Mucosa of gallbladder (tissue), 1 donor: ENCODE measurements around the gene TSEN54. TPM values are rescaled to one million over a fixed set of nuclear protein-coding genes. Genes with fewer than 3 reads are reported as not detected.

Experiments used
- DNase-seq: peaks from one replicate; pipeline ENCODE4 v3.0.0-alpha.2; 2020; ENCODE audit warnings: low spot score
- total RNA-seq: library from RNA; stranded (reverse); gene quantifications from one replicate; pipeline ENCODE4 v1.2.1, GENCODE V29; 2021
- donor health status: DM: no; HTN: no; CAD: no.

The TSEN54 gene
- total RNA-seq, 1 donor from 2014 or later = 158 TPM

DNA sequence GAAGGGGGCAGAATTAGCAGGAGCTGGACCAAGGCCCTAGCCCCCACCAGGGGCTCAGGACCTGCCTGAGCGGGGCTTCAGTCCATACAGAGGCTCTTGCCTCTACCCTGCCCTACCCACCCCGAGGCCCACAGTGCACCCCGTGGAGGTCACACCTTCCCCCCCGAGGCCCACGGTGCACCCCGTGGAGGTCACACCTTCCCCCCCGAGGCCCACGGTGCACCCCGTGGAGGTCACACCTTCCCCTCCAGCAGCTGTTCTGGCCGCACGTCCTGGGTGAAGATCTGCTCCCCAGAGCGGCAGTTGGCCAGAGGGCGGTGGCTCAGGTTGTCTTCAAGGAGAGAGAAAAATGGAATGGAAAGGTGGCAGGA is 12.4 kb upstream of the TSEN54 start:
- no peak for DNase-seq

DNA sequence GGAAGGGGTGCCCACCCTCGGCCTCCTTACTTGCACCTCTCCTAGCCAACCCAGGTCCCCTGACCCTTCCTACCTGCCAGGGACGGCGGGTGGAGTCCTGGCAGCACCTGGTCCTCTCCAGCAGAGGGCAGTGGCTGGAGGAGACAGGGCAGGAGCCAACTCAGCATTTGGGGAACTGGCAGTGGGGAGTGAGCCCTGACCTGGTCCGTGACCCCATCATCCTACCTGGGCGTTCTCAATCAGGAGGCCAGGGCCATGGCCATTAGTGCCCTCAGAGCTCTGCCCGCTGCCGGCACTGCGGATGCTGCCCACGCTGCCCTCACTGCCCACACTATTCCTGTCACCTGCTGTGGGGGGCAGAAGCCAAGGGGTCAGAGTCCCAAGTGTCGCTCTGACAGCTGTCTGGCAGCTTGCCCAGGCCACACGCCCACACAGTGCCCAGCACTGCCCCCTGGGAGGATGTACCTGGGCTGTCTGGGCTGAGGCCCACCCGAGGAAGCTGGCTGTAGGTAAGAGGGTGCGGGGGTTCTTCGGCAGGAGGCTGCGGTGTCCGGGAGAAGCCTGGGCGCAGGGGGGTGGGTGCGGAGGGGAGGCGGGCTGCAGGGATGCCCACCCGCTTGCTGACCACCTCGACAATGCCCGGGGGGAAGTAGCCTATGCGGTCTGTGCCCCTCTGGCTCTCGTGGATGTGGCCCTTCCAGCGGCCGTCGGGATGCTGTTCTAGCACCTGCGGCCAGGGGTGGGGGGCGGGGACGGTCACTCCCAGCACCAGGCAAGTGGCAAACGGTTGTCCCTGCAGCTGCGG is 11.8 kb upstream of the TSEN54 start:
- DNase-seq = no peak

DNA sequence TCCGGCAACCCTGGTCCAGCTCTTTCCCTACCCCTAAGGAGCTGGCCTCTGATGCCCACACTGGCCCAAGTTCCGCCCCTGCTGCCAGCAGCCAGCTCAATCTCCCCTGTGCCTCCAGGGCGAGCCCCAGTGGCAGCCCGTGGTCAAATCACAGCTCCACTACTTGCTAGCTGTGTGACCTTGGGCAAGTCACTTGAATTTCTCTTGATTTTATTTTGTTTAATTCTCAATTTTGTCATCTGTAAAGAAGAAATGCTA is 11.2 kb upstream of the TSEN54 start:
- no peak for DNase-seq

DNA sequence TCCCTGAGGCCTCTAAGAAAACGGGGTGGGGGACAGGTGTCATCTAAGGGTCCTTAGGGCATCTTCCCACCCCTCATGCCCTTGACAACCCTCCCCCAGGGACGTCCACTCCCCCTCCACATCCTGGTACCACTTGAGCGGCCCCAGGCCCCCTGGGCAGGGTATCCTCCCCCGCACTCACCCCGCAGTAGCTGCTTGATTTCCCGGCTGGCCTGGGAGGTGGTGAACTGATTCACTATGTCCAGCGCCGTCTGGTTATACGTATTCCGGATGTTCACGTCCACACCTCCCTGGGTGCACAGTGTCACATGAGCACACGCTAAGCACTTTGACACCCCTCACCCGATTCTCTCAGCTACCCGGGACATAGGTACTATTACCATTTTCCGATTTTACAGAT is 10.7 kb upstream of the TSEN54 start:
- DNase-seq = no peak

DNA sequence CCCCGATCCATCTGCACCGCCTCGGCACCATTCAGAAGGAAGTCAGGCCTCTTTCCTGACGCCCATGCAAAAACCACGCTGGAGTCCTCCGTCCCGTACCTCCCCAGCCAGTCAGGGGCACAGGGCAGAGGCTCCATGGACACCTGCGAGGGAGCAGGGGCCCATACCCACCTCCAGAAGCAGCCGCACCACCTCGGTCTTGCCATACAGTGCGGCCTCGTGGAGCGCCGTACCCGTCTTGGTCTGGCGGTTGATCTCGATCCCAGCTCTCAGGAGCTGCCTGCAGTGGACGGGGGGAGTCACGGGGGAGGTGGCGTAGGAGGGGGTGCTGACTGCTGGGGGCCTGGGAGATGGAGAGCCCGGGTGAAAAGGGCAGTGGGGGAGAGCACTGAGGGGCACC is 10.2 kb upstream of the TSEN54 start:
- DNase-seq = no peak

DNA sequence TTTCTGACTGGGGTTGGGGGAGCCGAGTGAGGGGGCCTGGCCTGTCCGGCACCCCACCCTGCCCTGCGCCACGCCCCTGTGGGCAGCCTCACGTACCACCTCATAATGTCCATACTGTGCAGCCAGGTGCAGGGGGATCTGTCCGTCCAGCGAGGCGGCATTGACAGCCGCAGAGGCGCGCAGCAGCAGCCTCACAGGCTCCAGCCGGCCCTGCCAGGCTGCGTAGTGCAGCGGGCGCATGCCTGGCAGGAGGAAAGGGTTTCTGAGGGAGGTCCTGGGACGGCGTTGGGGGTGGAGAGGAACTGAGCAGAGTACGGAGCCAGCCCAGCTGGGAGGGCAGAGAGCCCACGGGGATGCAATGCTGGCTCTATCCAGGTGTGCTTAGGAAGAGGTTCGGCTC is 9.4 kb upstream of the TSEN54 start:
- DNase-seq = no peak

DNA sequence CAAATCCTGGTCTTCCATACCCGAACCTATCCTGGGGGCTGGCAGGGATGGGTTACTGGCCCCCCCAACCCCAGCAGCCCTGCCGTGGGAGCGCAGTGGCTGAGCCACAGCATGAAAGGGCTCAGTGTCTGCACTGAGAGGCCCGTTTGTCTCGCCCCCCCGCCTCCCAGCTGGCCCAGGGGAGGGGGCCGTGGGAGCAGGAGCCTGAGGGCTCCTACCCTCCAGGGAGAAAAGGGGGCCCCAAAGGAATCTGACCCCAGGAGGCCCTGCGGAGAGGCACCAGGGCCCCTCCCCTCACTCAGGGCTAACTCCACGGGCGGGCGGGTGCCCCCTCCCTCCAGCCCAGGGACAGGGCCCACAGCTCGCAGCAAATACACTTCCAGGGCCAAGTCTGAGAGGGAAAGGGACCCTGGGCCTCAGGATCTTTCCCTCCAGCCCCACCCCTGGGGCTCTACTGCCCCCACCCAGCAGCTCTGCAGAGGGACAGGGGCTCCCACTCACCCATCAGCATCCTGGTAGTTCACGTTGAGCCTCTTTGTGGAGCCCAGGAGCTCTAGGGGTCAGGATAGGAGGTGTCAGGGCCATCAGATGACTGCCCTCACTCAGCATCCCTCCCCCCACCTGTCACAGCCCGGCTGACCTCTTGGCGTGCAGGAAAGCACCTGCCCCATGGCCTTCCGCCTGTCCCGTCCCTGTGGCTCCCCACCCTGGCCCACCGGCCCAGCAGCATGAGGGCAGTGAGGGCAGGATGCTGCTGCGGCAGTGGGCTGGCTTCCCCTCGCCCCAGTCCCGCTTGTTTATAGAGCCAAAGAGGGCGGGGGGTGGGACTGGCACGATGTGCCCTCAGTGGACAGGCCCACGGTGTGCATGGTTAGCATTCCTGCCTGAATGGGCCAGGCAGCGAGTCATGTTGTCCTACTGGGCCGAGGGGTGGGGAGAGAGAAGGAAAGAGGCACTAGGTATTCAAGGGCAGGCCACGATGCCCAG is 8.3 kb upstream of the TSEN54 start:
- no peak for DNase-seq

DNA sequence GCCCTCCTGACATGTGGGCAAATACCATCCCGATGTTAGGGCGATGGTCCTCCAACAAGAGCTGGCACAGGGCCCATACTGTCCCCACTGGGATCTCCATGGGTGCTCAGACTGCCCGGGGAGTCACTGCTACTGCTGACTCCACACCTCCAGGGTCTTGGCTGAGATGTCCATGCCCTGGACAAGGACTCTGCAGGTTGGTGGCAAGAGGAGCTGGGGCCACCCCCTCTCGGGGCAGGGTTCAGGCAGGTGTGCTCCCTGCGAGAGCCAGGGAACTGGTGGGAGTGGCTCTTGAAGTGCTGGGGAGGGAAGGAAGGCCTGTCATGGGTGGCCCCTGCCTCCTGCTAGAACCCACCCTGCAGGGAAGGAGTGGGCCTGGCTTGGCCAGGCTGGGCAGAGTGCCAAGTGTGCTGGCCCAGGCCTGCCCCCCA is 7.4 kb upstream of the TSEN54 start:
- no peak for DNase-seq

DNA sequence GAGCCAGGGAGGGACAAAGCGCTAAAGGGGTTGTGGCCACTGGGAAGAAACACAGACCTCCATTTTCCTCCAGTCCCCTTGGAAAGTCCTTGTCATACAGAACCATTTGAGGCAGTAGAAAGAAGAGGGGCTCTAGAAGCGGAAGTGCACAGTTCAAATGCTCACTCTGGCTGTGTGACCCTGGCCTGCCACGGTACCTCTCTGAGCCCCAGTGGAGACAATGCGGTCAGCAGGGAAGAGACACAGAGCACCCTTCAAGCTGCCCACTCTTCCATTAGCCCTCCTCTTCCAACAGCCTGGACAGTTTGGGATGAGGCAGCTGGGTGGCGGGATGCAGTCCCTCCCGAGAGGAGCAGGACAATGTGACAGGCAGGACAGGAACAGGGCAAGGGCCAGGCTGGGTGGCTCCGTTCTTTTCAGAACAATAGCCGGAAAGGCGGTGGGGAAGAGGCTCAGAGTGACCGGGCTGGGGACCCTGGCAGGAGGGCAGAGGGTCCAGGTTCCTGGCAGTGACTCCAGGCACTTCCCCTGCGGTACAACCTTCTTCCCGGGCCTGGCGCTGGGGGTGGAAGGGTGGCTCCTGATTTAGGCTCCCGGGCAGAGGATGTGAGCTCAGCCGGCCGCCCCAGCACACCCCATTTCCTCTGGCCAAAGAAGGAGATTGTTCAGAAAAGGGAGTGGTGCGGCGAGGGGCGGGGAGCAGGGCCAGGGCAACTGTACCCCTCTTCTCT is 6.6 kb upstream of the TSEN54 start:
- DNase-seq = no peak

DNA sequence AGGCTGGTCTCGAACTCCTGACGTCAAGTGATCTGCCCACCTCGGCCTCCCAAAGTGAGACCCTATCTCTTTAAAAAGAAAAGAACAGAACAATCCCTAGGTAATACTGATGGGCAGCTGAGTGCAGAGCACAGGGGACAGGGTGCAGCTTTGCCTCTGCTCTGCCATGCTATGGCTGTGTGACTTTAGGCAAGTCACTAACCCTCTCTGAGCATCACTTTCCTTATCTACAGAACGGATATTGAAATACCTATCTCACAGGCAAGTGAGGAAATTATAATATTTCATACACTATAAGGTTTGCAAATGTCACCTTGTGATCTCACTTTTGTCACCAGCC is 5.1 kb upstream of the TSEN54 start:
- no peak for DNase-seq

DNA sequence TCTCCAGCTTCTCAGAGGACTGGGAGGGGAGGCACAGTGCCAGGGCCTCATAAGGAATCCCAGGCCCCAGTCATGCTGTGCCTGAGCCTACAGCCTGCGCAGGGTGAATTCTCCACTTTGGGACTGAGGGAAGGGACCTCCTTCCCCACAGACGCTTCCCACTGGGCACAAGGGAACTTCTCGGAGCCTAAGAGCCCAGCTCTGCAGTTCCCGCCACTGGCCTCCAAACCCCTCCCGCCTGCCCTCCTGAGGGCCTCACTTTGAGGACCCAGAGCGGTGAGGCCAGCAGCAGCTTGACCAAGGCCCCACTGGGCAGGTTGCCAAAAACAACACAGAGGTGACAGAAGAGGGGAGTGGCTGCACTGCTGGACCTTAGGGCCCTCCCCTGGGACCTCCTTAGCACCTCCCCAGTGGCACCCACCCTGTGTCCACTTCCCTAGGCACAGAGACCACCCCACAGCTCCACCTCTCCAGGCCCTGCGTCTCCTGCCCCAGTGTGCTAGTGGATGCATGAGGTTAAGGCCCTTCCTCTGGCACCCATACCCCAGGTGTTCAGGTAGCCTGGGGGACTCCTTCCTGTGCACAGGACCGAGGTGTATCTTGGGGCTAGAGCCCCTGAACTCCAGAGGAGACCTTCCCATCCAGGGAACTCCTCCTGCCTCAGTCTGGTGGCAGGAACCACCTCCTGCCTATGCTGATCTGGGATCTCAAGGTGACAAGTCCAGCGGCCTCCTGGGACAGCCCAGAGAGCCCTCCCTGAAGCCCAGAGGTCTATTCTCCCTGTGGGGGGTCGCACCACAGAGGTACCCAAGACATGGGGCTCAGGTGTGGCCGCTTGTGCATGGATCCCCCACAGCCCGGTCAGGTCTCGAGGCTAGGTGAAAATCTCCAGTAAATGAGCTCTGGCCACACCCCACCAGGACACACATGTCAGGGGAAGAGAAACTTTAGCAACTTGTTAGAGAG is 4.4 kb upstream of the TSEN54 start:
- no peak for DNase-seq

DNA sequence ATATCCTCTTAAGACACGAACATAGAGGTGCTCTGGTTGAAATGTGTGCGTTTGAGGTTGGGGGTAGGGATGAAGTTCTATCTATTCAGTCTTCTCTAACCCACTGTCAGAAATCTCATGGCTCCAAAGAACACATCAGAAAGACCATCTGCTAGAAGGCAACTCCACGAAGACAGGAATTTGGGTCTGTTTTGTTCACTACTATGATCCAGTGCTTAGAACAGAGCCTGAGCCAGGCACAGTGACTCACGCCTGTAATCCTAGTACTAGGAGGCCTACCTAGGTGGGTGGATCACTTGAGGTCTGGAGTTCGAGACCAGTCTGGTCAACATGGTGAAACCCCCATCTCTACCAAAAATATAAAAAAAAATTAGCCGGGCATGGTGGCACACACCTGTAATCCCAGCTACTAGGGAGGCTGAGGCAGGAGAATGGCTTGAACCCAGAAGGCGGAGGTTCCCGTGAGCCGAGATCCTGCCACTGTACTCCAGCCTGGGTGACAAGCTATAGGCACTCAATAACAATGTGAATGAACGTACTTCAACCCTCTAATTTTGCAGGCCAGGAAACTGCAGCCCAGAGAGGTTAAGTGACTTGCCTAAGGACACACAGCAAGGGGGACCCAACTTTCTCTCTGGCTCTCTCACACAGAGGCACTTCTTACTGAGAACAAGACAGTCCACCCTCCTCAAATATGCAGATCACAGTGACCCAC is 3.2 kb upstream of the TSEN54 start:
- DNase-seq = no peak

DNA sequence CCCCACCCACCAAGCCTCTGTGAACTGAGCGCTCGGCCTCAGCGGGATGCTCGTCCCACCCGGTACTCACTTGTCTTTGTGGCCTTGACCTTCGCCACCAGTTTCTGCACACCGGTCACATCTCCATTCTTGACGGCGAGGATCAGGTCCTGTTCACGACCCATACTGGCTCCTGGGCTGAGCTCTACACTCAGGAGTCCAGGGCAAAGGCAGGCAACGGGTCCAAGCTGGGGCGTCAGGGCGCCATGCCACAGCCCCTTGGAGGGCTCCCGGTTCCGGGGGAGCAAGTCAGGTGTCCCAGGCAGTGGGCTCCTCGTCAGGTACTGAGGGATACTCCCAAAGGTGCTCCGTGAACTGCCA is 2.7 kb upstream of the TSEN54 start:
- DNase-seq = no peak

DNA sequence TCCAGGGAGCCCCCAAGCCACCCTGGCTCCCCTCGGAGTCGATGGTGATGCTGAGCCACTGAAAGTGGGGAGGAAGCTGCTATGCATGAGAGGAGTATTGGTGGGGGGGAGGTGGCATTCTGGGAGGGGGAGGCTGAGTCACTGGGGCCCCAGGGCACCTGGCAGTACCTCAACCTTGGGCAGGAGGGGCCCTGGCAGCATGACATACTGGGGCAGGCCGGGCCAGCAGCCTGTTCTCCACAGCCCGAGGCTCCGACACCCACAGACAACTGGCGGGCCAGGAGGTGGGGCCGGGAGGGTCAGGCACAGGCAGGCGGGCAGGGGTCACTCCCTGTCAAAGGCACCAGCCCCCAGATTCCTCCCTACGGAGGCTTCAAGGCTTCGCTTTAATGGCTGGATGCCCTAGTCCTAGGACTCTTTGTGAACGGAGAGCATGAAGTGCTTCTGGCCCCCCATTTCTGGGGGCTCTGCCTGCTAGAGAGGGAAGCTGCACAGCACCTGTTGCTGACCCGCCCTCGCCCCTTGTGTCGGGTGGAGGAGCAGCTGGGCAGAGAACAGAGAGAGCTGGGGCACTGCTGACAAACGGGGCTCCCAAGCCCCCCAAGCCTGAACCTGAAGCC is 1.9 kb upstream of the TSEN54 start:
- no peak for DNase-seq

DNA sequence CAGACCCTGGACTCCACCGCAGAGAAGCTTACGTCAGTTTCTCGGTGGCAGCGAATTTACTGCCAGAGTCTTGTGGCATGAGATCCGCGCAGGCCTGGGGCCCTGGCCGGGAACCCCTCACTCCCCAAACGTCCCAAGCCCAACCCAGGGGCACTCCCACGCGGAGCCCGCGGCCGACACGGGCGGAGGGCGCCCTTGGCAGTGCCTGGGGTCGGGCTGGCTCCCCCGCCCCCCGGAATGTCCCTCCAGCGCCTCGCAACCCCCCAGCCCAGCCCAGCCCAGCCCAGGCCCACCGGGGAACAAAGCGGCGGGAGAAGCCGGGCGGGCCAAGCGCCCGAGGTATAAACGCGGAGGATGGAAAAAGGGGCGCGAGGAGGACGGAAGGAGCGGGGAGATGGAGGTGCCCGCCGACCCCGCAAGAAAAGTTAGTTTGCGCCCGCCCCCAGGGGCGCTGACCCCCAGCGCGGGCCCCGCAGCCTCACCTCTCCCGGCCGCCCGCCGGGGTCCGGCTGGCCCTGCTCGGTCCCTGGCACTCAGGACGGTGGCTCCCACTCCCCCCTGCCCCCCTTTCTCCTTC is 1.3 kb upstream of the TSEN54 start:
- DNase-seq = no peak

DNA sequence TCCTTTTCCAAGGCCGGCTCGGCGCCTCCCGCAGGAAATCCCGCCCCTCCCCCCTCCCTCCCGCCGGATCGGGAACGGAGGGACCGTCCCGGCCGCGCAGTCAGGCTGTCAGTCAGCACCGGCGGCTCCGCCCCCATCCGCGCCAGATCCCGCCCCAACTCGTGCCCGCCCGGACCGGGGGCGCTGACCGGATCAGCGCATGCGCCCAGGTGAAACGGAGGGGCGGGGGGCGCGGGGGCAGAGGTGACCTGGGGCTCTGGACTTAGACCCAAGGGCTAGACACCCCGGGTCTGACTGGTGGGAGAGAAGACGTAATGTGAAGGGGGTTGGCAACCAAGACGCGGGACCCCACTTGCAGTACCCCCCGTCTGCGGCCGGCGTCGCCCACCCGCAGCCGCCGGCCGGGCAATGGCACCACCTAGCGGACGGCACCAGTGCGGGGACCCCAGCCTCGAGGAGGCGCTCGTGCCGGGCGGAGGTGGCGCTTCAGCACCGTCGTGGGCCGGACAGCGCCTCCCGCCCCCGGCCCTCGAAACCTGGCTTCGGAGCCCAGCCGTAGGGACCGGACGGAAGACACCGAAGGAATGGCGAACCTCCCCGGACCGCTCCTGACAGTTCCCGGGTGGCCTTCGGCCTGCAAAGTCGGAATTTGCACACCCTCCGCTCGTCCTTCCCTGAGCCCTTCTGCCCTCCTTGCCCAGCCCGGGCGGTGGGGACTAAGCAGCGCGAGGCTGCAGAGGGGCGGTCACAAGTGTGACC is 653 bp upstream of the TSEN54 start, which contains the start of gene CASKIN2:
Gene CASKIN2 (minus strand): TSS at position 42 of the 759 bp plus-strand sequence. CDS start 1,733 bp downstream, outside the sequence.
- peak; percentile 95 for DNase-seq

DNA sequence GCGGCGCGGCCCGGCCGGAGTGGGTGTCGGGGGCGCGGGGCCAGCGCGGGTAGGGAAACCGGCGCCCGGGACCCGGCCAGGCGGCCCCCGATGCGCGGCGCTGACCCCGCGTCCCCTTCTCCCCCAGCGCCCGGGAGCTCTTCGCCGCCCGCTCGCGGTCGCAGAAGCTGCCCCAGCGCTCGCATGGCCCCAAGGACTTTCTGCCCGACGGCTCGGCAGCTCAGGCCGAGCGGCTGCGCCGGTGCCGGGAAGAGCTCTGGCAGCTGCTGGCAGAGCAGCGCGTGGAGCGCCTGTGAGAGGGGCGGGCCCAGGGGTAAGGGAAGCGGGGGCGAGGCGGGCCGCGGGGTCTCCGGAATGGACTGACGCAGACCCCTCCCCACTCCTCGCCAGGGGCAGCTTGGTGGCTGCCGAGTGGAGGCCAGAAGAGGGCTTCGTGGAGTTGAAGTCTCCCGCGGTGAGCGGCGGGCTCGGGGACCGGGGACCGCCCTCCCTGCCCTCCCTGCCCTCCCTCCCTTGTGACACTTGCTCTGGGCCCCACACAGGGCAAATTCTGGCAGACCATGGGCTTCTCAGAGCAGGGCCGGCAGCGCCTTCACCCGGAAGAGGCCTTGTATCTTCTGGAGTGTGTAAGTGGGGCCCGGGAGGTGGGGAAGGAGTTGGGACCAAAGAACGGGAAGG is 430 bp downstream of the TSEN54 start:
- DNase-seq = no peak

DNA sequence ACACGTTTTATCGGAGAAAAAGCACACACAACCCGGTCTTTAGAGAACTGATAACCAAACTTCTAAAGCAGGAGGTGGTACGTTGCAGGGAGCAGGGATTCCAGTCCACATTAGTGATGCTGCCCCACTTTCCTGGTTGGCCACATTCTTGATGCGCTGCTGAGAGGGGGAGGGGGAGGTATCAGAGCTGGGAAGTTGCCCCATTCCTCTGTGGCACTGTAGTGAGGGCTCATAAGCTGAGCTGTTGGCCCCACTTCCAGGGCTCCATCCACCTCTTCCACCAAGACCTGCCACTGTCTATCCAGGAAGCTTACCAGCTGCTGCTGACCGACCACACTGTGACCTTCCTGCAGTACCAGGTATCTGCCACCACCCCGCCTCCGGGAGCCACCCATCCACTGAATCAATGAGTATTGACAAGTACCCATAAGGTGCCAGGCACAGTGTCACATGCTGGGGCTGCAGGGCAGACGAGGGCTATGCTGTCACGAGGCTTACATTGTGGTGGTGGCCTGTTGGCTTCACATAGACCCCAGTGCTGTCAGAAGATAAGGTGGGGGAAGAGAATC is 1.1 kb downstream of the TSEN54 start:
- peak; percentile 90 for DNase-seq
